NCI-H446 treated with DMSO at 0.1 percent for 48 hours (cell line): Measurements from ENCODE around the gene TMEM184C.

Experiments used
- DNase-seq: peaks from one replicate; lab custom pipeline; 2025; lab: John Stamatoyannopoulos, UW

The TMEM184C gene

DNA sequence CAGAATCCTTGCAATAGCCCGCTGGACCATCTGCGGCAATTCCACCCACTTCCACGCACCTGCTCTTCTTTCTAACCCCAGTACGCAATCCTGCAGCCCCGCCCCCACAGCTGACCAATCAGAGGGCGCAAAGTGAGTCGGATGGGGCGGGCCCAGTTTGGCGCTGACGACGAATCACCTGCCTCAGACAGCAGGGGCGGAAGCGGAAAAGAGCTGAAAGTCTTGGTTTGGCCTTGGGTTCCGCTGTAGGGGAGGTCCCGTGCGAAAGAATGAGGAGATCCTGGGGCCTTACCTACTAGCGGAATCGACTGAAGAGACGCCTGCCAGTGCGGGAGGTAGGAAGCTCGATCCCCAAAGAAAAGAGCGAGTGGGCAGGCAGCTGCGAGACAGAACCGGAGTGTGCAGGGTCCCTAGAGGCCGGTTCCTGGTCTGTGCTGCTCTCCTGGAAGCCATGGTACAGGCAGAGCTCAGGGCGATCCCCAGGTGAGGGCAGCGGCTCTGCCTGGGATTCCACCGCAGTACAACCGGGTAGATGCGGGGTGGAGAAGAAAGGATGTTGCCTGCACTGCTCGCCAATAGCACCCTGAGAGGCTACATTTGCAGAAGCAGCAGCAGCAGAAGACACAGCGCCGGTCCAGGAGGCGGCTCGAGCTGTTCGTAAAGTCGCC is at the start of gene TMEM184C:
Gene TMEM184C, plus strand, starts transcription at position 225 of the 668 bp plus-strand sequence. CDS start 560 bp downstream, outside the sequence.
- peak; percentile 83 for DNase-seq

DNA sequence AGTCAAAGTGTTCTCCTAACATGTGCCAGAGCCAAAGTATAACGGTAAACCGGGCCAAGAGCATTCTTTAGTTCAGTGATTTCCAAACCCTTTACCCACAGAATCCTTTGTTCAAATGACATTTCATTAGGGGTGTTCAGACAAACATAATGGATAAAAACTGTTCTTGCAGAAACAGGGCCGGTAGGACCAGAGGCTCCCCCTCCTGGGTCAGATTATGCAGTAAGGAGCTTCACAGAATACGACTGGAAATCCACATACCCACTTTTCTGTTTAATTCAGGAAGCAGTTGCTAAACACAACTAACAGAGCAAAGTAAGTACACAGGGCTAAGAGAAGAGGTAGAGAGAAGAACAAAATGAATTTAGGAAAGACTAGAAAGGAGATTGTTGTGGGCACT is 46.6 kb upstream of the TMEM184C start:
- DNase-seq, result no peak

GRCh38 chr4:147571036-147571770 is 46.0 kb upstream of the TMEM184C start:
- no peak for DNase-seq

DNA sequence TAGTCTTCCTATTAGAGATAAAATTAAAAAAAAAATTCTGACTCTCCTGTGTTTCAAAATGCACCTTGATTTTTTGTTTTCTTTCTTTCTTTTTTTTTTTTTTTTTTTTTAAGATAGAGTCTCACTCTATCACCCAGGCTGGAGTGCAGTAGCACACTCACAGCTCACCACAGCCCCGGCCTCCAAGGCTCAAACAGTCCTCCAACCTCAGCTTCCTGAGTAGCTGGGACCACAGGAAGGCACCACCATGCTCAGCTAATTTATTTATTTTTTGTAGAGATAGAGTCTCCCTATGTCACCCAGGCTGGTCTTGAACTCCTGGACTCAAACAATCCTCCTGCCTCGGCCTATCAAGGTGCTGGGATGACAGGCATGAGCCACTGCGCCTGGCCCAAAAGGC is 41.1 kb upstream of the TMEM184C start:
- no peak for DNase-seq

GRCh38 chr4:147578051-147578476 is 39.1 kb upstream of the TMEM184C start:
- DNase-seq, result no peak

- no peak for DNase-seq
These were observed 38.6 kb upstream of the TMEM184C start for GRCh38 chr4:147578593-147578992.

DNA sequence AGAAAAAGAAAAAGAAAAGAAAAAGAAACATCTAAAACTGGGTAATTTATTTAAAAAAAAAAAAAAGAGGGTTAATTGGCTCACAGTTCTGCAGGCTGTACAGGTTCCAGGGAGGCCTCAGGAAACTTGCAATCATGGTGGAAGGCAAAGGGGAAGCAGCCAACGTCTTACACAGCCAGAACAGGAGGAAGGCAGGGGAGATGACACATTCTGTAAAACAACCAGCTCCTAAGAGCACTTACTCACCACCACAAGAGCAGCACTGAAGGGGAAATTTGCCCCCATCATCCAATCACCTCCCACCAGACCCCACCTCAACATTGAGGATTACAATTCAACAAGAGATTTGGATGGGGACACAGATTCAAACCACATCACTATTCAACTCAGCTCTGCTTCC is 36.8 kb upstream of the TMEM184C start:
- no peak for DNase-seq

DNA sequence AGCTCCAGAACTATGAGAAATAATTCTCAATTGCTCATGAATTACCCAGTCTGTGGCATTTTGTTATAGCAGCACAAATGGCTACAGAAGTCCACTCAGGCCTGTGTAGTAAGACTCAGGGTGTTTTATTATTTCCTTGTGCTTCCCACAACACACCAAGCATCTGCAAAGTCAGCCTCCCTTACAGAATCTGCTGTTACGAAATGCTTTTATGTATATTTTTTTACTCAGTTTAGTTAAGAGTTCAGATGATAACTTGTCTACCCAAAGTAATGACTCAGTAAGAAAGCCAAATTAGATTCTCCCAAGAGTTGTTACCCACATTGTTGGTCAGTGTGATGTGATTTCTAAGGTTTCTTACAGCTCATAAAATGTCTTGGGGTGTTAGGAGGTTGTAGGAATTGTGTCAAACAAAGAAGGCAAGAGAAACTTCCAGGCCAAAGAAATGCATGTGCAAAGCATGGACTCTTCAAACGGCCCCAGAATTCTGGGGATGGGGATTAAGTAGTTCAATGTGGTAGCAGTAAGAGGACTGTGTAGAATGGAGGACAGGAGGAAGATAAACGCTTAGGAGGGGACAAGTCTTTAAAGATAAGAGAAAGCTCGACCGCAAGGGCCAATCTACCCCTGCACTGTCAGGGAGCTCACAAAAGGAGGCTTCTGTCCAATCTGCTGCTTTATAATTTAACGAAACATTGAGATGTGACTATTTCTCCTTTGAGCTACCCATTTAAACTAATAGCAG is 35.4 kb upstream of the TMEM184C start:
- no peak for DNase-seq

GRCh38 chr4:147582386-147583060 is 34.7 kb upstream of the TMEM184C start:
- no peak for DNase-seq

- no peak for DNase-seq
These were observed 33.3 kb upstream of the TMEM184C start for GRCh38 chr4:147583876-147584275.

DNA sequence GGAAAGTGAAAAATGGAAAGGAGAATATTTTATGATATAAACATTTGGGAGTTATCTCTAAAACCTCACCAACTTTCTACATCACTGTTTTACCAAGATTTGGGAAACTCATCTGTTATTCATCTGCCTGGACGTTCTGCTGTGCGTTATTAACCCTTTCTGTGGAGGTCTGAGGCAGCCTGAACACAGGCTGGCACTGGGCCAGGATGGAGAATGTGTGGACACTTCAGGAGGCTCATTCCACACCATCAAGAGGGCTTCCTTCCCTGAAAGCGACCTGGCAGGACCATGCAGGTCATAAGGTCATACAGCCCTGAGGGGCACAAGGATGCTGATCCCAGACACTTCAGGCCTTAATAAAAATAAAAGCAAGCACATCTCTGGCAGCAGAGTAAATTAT is 31.2 kb upstream of the TMEM184C start:
- DNase-seq, result no peak

- DNase-seq, result no peak
These were observed 30.6 kb upstream of the TMEM184C start for GRCh38 chr4:147586637-147587036.

GRCh38 chr4:147587041-147587440 is 30.2 kb upstream of the TMEM184C start:
- DNase-seq, result no peak

- DNase-seq, result no peak
These were observed 27.6 kb upstream of the TMEM184C start for GRCh38 chr4:147589586-147589985.

- peak; percentile 3 for DNase-seq
These were observed 26.8 kb upstream of the TMEM184C start for GRCh38 chr4:147590249-147590920.

GRCh38 chr4:147591106-147591505 is 26.1 kb upstream of the TMEM184C start:
- DNase-seq, result no peak

GRCh38 chr4:147594107-147594506 is 23.1 kb upstream of the TMEM184C start:
- DNase-seq, result no peak

GRCh38 chr4:147594578-147594977 is 22.6 kb upstream of the TMEM184C start:
- no peak for DNase-seq

DNA sequence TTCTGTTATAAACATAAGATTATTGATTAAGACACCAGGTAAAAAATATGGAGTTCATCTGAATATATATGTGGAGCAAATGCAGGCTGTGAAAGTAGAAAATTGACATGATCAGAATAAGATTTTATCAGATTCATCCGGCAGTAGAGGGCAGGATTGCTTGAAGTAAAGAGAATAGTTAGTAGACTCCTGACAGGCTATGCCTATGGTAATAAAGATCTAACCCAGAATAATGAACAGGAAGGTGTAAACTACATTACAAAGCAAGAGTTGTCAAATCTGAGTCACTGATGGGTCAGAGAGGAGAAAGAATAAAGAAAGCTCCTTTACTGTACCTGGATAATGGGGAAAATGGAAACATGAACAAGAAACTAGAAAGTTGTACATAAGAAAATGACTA is 20.8 kb upstream of the TMEM184C start:
- no peak for DNase-seq

DNA sequence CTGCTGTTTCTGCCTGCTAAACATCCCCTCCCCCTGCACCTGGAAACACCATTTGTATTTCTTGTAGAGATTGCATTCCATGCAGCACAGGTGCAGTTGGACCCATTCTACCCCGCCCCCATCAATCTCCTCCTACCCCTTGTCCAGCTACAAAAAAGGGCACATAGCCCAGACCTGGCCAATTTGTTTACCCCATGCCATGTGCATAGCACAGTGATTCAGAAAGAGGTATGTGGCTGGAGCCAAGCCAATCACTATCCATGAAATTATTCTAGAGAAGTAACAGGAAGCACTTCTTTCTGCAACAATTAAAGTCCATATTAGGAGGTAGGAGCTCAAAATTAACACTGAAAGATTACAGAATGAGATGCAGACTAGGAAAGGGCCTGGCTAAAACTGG is 20.2 kb upstream of the TMEM184C start:
- DNase-seq, result no peak

- DNase-seq, result no peak
These were observed 19.6 kb upstream of the TMEM184C start for GRCh38 chr4:147597561-147597960.

GRCh38 chr4:147599206-147599605 is 18.0 kb upstream of the TMEM184C start:
- no peak for DNase-seq
